ENCODE data around the gene LRRTM3.

The LRRTM3 gene

GRCh38 chr10:66888237-66888636 is 37.6 kb upstream of the LRRTM3 start:
- H3K79me2 ChIP-seq (ENCODE audit: insufficient read depth, low read length), result no peaks in the 10 kb centered on the region
- H3K9me3 ChIP-seq (ENCODE audit: insufficient read depth, low read length, severe bottlenecking), result no peaks in the 10 kb centered on the region
- ATAC-seq (ENCODE audit: insufficient read depth, low read depth), result no peak
- no peaks in the 10 kb centered on the region for H4K20me1 ChIP-seq (ENCODE audit: insufficient read depth, low read length)
- H3K27ac ChIP-seq (ENCODE audit: low read length), result no peak overlapping the region
- no peak overlapping the region for H3K4me2 ChIP-seq (ENCODE audit: insufficient read depth, low read length)
- H3K36me3 ChIP-seq (ENCODE audit: insufficient read depth, low read length), result no peaks in the 10 kb centered on the region
- TF ChIP-seq EZH2 (IDR thresholded peaks at IDR 0.05; ENCODE audit: borderline replicate concordance, low read depth, low read length, severe bottlenecking), result no peak
- no peak for TF ChIP-seq CTCF (IDR thresholded peaks at IDR 0.05; ENCODE audit: borderline replicate concordance, extremely low read depth, low read length, poor library complexity, severe bottlenecking)
- H3K4me3 ChIP-seq (ENCODE audit: low read depth in 1 of 2, low read length in 2 of 2), result no peak overlapping the region
- no peak for DNase-seq
- no peak overlapping the region for H3K9ac ChIP-seq (ENCODE audit: low read depth, low read length)
- H3K27me3 ChIP-seq (ENCODE audit: insufficient read depth, low read length, poor library complexity), result no peaks in the 10 kb centered on the region
- no peak overlapping the region for H2AFZ ChIP-seq (ENCODE audit: low read depth, low read length)
- no peaks in the 10 kb centered on the region for H3K4me1 ChIP-seq (ENCODE audit: insufficient read depth, low read length)

- ATAC-seq (ENCODE audit: insufficient read depth, low read depth) (no peak), DNase-seq (no peak)
- Histone ChIP-seq H3K4me2 (ENCODE audit: insufficient read depth, low read length) (no peak overlapping the region), H3K36me3 (ENCODE audit: insufficient read depth, low read length) (no peaks in the 10 kb centered on the region), H3K9me3 (ENCODE audit: insufficient read depth, low read length, severe bottlenecking) (no peaks in the 10 kb centered on the region), H3K27ac (ENCODE audit: low read length) (no peak overlapping the region), H3K27me3 (ENCODE audit: insufficient read depth, low read length, poor library complexity) (no peaks in the 10 kb centered on the region), H4K20me1 (ENCODE audit: insufficient read depth, low read length) (no peaks in the 10 kb centered on the region), H3K9ac (ENCODE audit: low read depth, low read length) (no peak overlapping the region), H2AFZ (ENCODE audit: low read depth, low read length) (no peak overlapping the region), H3K4me1 (ENCODE audit: insufficient read depth, low read length) (no peaks in the 10 kb centered on the region), H3K79me2 (ENCODE audit: insufficient read depth, low read length) (no peaks in the 10 kb centered on the region), H3K4me3 (ENCODE audit: low read depth in 1 of 2, low read length in 2 of 2) (no peak overlapping the region)
- TF ChIP-seq CTCF (IDR thresholded peaks at IDR 0.05; ENCODE audit: borderline replicate concordance, extremely low read depth, low read length, poor library complexity, severe bottlenecking) (no peak), EZH2 (IDR thresholded peaks at IDR 0.05; ENCODE audit: borderline replicate concordance, low read depth, low read length, severe bottlenecking) (no peak)
These were observed 33.0 kb upstream of the LRRTM3 start for GRCh38 chr10:66892871-66893270.

- Histone ChIP-seq H3K27me3 (ENCODE audit: insufficient read depth, low read length, poor library complexity) (no peaks in the 10 kb centered on the region), H3K4me2 (ENCODE audit: insufficient read depth, low read length) (no peak overlapping the region), H3K36me3 (ENCODE audit: insufficient read depth, low read length) (no peaks in the 10 kb centered on the region), H3K4me3 (ENCODE audit: low read depth in 1 of 2, low read length in 2 of 2) (no peak overlapping the region), H3K4me1 (ENCODE audit: insufficient read depth, low read length) (no peaks in the 10 kb centered on the region), H3K27ac (ENCODE audit: low read length) (no peak overlapping the region), H3K9me3 (ENCODE audit: insufficient read depth, low read length, severe bottlenecking) (no peaks in the 10 kb centered on the region), H3K79me2 (ENCODE audit: insufficient read depth, low read length) (no peaks in the 10 kb centered on the region), H3K9ac (ENCODE audit: low read depth, low read length) (no peak overlapping the region), H4K20me1 (ENCODE audit: insufficient read depth, low read length) (no peaks in the 10 kb centered on the region), H2AFZ (ENCODE audit: low read depth, low read length) (no peak overlapping the region)
- ATAC-seq (ENCODE audit: insufficient read depth, low read depth) (no peak), DNase-seq (no peak)
- TF ChIP-seq CTCF (IDR thresholded peaks at IDR 0.05; ENCODE audit: borderline replicate concordance, extremely low read depth, low read length, poor library complexity, severe bottlenecking), result no peak
These were observed 15.2 kb upstream of the LRRTM3 start for GRCh38 chr10:66910671-66911070.

GRCh38 chr10:66916030-66916429 is 9.8 kb upstream of the LRRTM3 start:
- Histone ChIP-seq H2AFZ (ENCODE audit: low read depth, low read length) (no peak overlapping the region), H3K4me1 (ENCODE audit: insufficient read depth, low read length) (no peaks in the 10 kb centered on the region), H3K79me2 (ENCODE audit: insufficient read depth, low read length) (no peaks in the 10 kb centered on the region), H4K20me1 (ENCODE audit: insufficient read depth, low read length) (no peaks in the 10 kb centered on the region), H3K9me3 (ENCODE audit: insufficient read depth, low read length, severe bottlenecking) (no peaks in the 10 kb centered on the region), H3K4me2 (ENCODE audit: insufficient read depth, low read length) (no peak overlapping the region), H3K27me3 (ENCODE audit: insufficient read depth, low read length, poor library complexity) (no peaks in the 10 kb centered on the region), H3K36me3 (ENCODE audit: insufficient read depth, low read length) (no peaks in the 10 kb centered on the region), H3K9ac (ENCODE audit: low read depth, low read length) (no peak overlapping the region), H3K27ac (ENCODE audit: low read length) (no peak overlapping the region), H3K4me3 (ENCODE audit: low read depth in 1 of 2, low read length in 2 of 2) (no peak overlapping the region)
- DNase-seq (no peak), ATAC-seq (ENCODE audit: insufficient read depth, low read depth) (no peak)
- TF ChIP-seq CTCF (IDR thresholded peaks at IDR 0.05; ENCODE audit: borderline replicate concordance, extremely low read depth, low read length, poor library complexity, severe bottlenecking), result no peak
- TF ChIP-seq EZH2 (IDR thresholded peaks at IDR 0.05; ENCODE audit: borderline replicate concordance, low read depth, low read length, severe bottlenecking), result no peak

Measured in DND-41 (cell line).